OCI-LY1 (cell line): ENCODE data around the gene TBXAS1.

Source experiments
- EZH2 ChIP-seq: fragments of 200-600 bp; sonication (generic), shearing (Covaris generic); IDR thresholded peaks from 2 replicates; pipeline ENCODE4 v1.8.0; 2017; ENCODE audit warnings: borderline replicate concordance, mixed run types, mild to moderate bottlenecking, antibody characterized with exemption, low read length, moderate library complexity, mixed read lengths
- TF ChIP-seq, protein P1 (sequence below): fragments of 200-600 bp; sonication (generic), shearing (Covaris generic); IDR thresholded peaks from 2 replicates; pipeline ENCODE4 v1.5.1; 2017; ENCODE audit warnings: mild to moderate bottlenecking, antibody characterized with exemption, low read length, moderate library complexity, mixed read lengths

DNA sequence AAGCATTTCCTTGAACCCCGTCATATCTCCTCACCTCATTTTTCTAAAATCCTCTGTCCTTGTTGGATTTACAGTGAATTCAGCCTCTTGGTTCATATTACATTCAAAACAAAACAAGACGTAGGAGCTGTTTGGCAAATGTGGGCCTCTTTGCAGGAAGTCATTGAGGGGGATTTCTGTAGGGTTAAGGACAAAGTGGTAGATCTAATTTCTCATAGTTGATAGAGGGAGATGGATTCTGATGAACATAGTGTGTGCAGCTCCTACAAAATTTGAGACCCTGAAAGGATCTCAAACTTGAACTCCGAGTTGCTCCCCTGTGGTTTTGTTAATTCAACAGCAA lies 682 bp downstream of the TBXAS1 start:
- TF ChIP-seq, protein P1, sequence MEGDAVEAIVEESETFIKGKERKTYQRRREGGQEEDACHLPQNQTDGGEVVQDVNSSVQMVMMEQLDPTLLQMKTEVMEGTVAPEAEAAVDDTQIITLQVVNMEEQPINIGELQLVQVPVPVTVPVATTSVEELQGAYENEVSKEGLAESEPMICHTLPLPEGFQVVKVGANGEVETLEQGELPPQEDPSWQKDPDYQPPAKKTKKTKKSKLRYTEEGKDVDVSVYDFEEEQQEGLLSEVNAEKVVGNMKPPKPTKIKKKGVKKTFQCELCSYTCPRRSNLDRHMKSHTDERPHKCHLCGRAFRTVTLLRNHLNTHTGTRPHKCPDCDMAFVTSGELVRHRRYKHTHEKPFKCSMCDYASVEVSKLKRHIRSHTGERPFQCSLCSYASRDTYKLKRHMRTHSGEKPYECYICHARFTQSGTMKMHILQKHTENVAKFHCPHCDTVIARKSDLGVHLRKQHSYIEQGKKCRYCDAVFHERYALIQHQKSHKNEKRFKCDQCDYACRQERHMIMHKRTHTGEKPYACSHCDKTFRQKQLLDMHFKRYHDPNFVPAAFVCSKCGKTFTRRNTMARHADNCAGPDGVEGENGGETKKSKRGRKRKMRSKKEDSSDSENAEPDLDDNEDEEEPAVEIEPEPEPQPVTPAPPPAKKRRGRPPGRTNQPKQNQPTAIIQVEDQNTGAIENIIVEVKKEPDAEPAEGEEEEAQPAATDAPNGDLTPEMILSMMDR, result no peak
- TF ChIP-seq EZH2, result no peak
